SK-N-SH treated with all-trans-retinoic acid at 6 μM for 48 hours (cell line): Measurements from ENCODE around the gene SLC39A1.

Source experiments
- RARB ChIP-seq: fragments of 250-450 bp; sonication (Bioruptor Pico); IDR thresholded peaks from 2 replicates; pipeline ENCODE4 v1.8.0; 2021; ENCODE audit warnings: mild to moderate bottlenecking, moderate library complexity
- TOX ChIP-seq: fragments of 250-450 bp; sonication (Bioruptor Pico); IDR thresholded peaks from 2 replicates; pipeline ENCODE4 v1.8.0; 2021; ENCODE audit warnings: mild to moderate bottlenecking, moderate library complexity, borderline replicate concordance
- ZFP3 ChIP-seq: fragments of 250-450 bp; sonication (Bioruptor Pico); IDR thresholded peaks from 2 replicates; pipeline ENCODE4 v1.5.0; 2020; ENCODE audit warnings: mild to moderate bottlenecking, moderate library complexity
- ZFP30 ChIP-seq: fragments of 450-650 bp; formaldehyde crosslinking; IDR thresholded peaks from 2 replicates; pipeline ENCODE4 v1.5.0; 2022; ENCODE audit warnings: mild to moderate bottlenecking, moderate library complexity

GRCh38 chr1:153991806-153992205, 28.5 kb upstream of the SLC39A1 start:
- no peak for TF ChIP-seq ZFP30 (CRISPR knock-in tag)
- no peak for TF ChIP-seq TOX
- TF ChIP-seq ZFP3 (CRISPR knock-in tag) = no peak
- TF ChIP-seq RARB (CRISPR knock-in tag) = no peak
